HepG2 (cell line): ENCODE data around the gene DCAF6. TPM values are rescaled to one million over a fixed set of nuclear protein-coding genes. Genes with fewer than 3 reads are reported as not detected.

Experiments
- CEBPB ChIP-seq: IDR thresholded peaks from 2 replicates; pipeline ENCODE4 v1.6.1; 2011; ENCODE audit warnings: low read depth, low read length, improper control_type of control experiment, borderline replicate concordance
- EHMT2 ChIP-seq: fragments of 200-600 bp; sonication (generic); IDR thresholded peaks from 2 replicates; pipeline ENCODE4 v1.7.0; 2017; ENCODE audit warnings: antibody characterized with exemption, low read depth, low read length, borderline replicate concordance
- GATA4 ChIP-seq: sonication (generic); IDR thresholded peaks from 2 replicates; pipeline ENCODE4 v1.6.1; 2016; ENCODE audit warnings: antibody characterized with exemption, low read depth, borderline replicate concordance
- GFI1 ChIP-seq: sonication (generic); formaldehyde crosslinking; IDR thresholded peaks from 2 replicates; pipeline ENCODE4 v1.5.0; 2020; ENCODE audit warnings: missing genetic modification reagents, mild to moderate bottlenecking, borderline replicate concordance
- HNF4A ChIP-seq: sonication (generic); formaldehyde crosslinking; IDR thresholded peaks from 2 replicates; pipeline ENCODE4 v1.4.0; 2020; ENCODE audit warnings: missing genetic modification reagents
- NONO ChIP-seq, 2 experiments: fragments of 450-650 bp in 1 of 2; sonication (generic) in 1 of 2; formaldehyde crosslinking in 1 of 2; IDR thresholded peaks in 1 of 2; conservative IDR thresholded peaks in 1 of 2; 2 replicates each; pipeline versions ENCODE4 v1.6.1 to v1.8.0; 2017 to 2022; ENCODE audit warnings: mild to moderate bottlenecking in 1 of 2, missing genetic modification reagents in 1 of 2, moderate library complexity in 1 of 2
- PITX1 ChIP-seq: sonication (generic); formaldehyde crosslinking; IDR thresholded peaks from 2 replicates; pipeline ENCODE4 v1.5.1; 2020; ENCODE audit warnings: mild to moderate bottlenecking, missing genetic modification reagents
- SRF ChIP-seq: IDR thresholded peaks from 2 replicates; pipeline ENCODE4 v1.6.1; 2011; ENCODE audit warnings: mild to moderate bottlenecking, low read depth, low read length, moderate library complexity
- ZNF230 ChIP-seq: sonication (generic); formaldehyde crosslinking; IDR thresholded peaks from 2 replicates; pipeline ENCODE4 v1.4.0; 2020; ENCODE audit warnings: mild to moderate bottlenecking, missing genetic modification reagents
- ZNF235 ChIP-seq: sonication (generic); formaldehyde crosslinking; IDR thresholded peaks from 2 replicates; pipeline ENCODE4 v1.8.1; 2023; ENCODE audit warnings: mild to moderate bottlenecking, missing genetic modification reagents, borderline replicate concordance
- ZNF253 ChIP-seq: sonication (generic); formaldehyde crosslinking; IDR thresholded peaks from 2 replicates; pipeline ENCODE4 v1.8.0; 2022; ENCODE audit warnings: mild to moderate bottlenecking, missing genetic modification reagents, borderline replicate concordance
- ZNF292 ChIP-seq: sonication (generic); formaldehyde crosslinking; IDR thresholded peaks from 2 replicates; pipeline ENCODE4 v1.8.1; 2022; ENCODE audit warnings: mild to moderate bottlenecking, low read depth, missing genetic modification reagents, borderline replicate concordance
- ZNF563 ChIP-seq: sonication (generic); formaldehyde crosslinking; IDR thresholded peaks from 2 replicates; pipeline ENCODE4 v1.8.0; 2022; ENCODE audit warnings: mild to moderate bottlenecking, moderate library complexity, missing genetic modification reagents
- ZNF605 ChIP-seq: sonication (generic); formaldehyde crosslinking; IDR thresholded peaks from 2 replicates; pipeline ENCODE4 v1.8.0; 2022; ENCODE audit warnings: mild to moderate bottlenecking, missing genetic modification reagents
- ZNF639 ChIP-seq: conservative IDR thresholded peaks from 2 replicates; pipeline ENCODE4 v1.6.1; 2018; ENCODE audit warnings: missing genetic modification reagents
- ZNF761 ChIP-seq: sonication (generic); formaldehyde crosslinking; conservative IDR thresholded peaks from 2 replicates; pipeline ENCODE4 v1.4.0; 2020; ENCODE audit warnings: mild to moderate bottlenecking, missing genetic modification reagents
- ZNF773 ChIP-seq: sonication (generic); formaldehyde crosslinking; IDR thresholded peaks from 2 replicates; pipeline ENCODE4 v1.4.0; 2020; ENCODE audit warnings: missing genetic modification reagents, borderline replicate concordance
- polyA plus RNA-seq, 8 experiments: library from polyadenylated mRNA; depleted of rRNA in 3 of 8; stranded (reverse) in 7 of 8; unstranded in 1 of 8; fragments of >200 nt; fragmentation: Illumina TruSeq in 4 of 8; extraction: Trizol in 4 of 8; gene quantifications; 2 replicates each; pipeline versions ENCODE4 v1.2.1 to v1.2.3, GENCODE V29; 2011 to 2016; ENCODE audit warnings: low read depth in 4 of 8, missing spikeins in 1 of 8, mixed read lengths in 1 of 8; ENCODE audit not compliant: insufficient read depth in 1 of 8
- total RNA-seq, 5 experiments: library from RNA; depleted of rRNA; stranded (reverse); fragments of >200 nt; fragmentation: Illumina TruSeq; extraction: Trizol; gene quantifications; 2 replicates each; pipeline ENCODE4 v1.2.3, GENCODE V29; 2016; ENCODE audit warnings: low read depth in 1 of 5
- TF ChIP-seq, protein P1 (sequence below): sonication (generic); formaldehyde crosslinking; IDR thresholded peaks from 2 replicates; pipeline ENCODE4 v1.4.0; 2020; ENCODE audit warnings: missing genetic modification reagents, borderline replicate concordance
- TF ChIP-seq, protein P2 (sequence below): sonication (generic); formaldehyde crosslinking; IDR thresholded peaks from 2 replicates; pipeline ENCODE4 v1.8.0; 2022; ENCODE audit warnings: mild to moderate bottlenecking, missing genetic modification reagents, moderate library complexity
- TF ChIP-seq, protein P3 (sequence below): fragments of 450-650 bp; IDR thresholded peaks from 2 replicates; pipeline ENCODE4 v1.6.1; 2017
- TF ChIP-seq, protein P4 (sequence below): sonication (generic); formaldehyde crosslinking; IDR thresholded peaks from 2 replicates; pipeline ENCODE4 v1.8.1; 2023; ENCODE audit warnings: mild to moderate bottlenecking, missing genetic modification reagents, borderline replicate concordance

DCAF6 gene
- total and polyA plus RNA-seq, 2 of the 13 experiments (the other 11 are each of a cell fraction or from before 2014, with no cell fraction given): 24.7 to 33.7 TPM

GRCh38 chr1:167935216-167936067 lies 1.0 kb upstream of the DCAF6 start (continued):
- TF ChIP-seq ZNF230 (CRISPR knock-in tag) (peak; percentile 75), CEBPB (no peak), ZNF761 (CRISPR knock-in tag) (no peak), ZNF253 (CRISPR knock-in tag) (no peak), GFI1 (CRISPR knock-in tag) (no peak), EHMT2 (no peak), ZNF773 (CRISPR knock-in tag) (no peak), ZNF605 (CRISPR knock-in tag) (no peak), NONO (IDR thresholded peaks at IDR 0.05) (no peak), NONO (CRISPR knock-in tag; conservative IDR thresholded peaks at IDR 0.05) (no peak; the same call in none of the 2 replicates), SRF (no peak), PITX1 (0 out of 2 replicates have a peak, but pooled peaks have one; percentile 43), ZNF563 (CRISPR knock-in tag) (no peak; the same call in 1 of the 2 replicates), ZNF639 (CRISPR knock-in tag) (no peak; the same call in 1 of the 2 replicates), HNF4A (CRISPR knock-in tag) (peak; percentile 72), ZNF292 (peak; percentile 69), GATA4 (peak; percentile 31; the same call in 1 of the 2 replicates), ZNF235 (CRISPR knock-in tag) (peak; percentile 90)
- TF ChIP-seq, protein P1, sequence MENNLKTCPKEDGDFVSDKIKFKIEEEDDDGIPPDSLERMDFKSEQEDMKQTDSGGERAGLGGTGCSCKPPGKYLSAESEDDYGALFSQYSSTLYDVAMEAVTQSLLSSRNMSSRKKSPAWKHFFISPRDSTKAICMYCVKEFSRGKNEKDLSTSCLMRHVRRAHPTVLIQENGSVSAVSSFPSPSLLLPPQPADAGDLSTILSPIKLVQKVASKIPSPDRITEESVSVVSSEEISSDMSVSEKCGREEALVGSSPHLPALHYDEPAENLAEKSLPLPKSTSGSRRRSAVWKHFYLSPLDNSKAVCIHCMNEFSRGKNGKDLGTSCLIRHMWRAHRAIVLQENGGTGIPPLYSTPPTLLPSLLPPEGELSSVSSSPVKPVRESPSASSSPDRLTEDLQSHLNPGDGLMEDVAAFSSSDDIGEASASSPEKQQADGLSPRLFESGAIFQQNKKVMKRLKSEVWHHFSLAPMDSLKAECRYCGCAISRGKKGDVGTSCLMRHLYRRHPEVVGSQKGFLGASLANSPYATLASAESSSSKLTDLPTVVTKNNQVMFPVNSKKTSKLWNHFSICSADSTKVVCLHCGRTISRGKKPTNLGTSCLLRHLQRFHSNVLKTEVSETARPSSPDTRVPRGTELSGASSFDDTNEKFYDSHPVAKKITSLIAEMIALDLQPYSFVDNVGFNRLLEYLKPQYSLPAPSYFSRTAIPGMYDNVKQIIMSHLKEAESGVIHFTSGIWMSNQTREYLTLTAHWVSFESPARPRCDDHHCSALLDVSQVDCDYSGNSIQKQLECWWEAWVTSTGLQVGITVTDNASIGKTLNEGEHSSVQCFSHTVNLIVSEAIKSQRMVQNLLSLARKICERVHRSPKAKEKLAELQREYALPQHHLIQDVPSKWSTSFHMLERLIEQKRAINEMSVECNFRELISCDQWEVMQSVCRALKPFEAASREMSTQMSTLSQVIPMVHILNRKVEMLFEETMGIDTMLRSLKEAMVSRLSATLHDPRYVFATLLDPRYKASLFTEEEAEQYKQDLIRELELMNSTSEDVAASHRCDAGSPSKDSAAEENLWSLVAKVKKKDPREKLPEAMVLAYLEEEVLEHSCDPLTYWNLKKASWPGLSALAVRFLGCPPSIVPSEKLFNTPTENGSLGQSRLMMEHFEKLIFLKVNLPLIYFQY (CRISPR knock-in tag): no peak
- TF ChIP-seq, protein P2, sequence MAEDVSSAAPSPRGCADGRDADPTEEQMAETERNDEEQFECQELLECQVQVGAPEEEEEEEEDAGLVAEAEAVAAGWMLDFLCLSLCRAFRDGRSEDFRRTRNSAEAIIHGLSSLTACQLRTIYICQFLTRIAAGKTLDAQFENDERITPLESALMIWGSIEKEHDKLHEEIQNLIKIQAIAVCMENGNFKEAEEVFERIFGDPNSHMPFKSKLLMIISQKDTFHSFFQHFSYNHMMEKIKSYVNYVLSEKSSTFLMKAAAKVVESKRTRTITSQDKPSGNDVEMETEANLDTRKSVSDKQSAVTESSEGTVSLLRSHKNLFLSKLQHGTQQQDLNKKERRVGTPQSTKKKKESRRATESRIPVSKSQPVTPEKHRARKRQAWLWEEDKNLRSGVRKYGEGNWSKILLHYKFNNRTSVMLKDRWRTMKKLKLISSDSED (CRISPR knock-in tag): no peak
- TF ChIP-seq, protein P3, sequence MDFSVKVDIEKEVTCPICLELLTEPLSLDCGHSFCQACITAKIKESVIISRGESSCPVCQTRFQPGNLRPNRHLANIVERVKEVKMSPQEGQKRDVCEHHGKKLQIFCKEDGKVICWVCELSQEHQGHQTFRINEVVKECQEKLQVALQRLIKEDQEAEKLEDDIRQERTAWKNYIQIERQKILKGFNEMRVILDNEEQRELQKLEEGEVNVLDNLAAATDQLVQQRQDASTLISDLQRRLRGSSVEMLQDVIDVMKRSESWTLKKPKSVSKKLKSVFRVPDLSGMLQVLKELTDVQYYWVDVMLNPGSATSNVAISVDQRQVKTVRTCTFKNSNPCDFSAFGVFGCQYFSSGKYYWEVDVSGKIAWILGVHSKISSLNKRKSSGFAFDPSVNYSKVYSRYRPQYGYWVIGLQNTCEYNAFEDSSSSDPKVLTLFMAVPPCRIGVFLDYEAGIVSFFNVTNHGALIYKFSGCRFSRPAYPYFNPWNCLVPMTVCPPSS: no peak
- TF ChIP-seq, protein P4, sequence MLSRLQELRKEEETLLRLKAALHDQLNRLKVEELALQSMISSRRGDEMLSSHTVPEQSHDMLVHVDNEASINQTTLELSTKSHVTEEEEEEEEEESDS: no peak
